ENCODE data around the gene CNST.
"Not testable (repeated sequence)": the region's sequence is repeated elsewhere in the genome, so short reads cannot be mapped to it uniquely, and the experiment has no call there.

The CNST gene

GRCh38 chr1:246554201-246554600 is 12.1 kb upstream of the CNST start:
- Histone ChIP-seq H3K9ac (no peak overlapping the region), H3K9me3 (no peaks in the 10 kb centered on the region), H3K4me1 (no peaks in the 10 kb centered on the region), H3K4me3 (no peak overlapping the region), H3K27ac (no peak overlapping the region), H3K36me3 (peaks cover 97% of the 10 kb centered on the region), H4K20me1 (peaks cover 81% of the 10 kb centered on the region), H3K27me3 (no peaks in the 10 kb centered on the region), H3K4me2 (no peak overlapping the region)
- no peak for TF ChIP-seq Cebpa-rat (IDR thresholded peaks at IDR 0.05)

DNA sequence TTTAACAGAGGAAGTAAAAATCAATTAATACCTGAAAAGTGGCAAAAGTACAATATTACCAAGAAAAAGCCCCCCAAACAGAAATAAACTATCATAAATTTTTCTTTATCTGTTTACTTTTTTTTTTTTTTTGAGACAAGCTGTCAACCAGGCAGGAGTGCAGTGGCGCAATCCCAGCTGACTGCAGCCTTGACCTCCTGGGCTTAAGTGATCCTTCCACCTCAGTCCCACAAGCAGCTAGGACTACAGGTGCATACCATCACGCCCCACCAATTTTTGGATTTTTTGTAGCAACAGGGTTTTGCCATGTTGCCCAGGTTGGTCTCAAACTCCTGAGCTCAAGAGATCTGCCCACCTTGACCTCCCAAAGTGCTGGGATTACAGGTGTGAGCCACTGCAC is 8.2 kb upstream of the CNST start:
- H3K4me2 ChIP-seq, result no peak overlapping the region
- no peak for TF ChIP-seq Cebpa-rat (IDR thresholded peaks at IDR 0.05)
- no peak overlapping the region for H3K27ac ChIP-seq
- H3K9ac ChIP-seq, result no peak overlapping the region
- no peaks in the 10 kb centered on the region for H3K4me1 ChIP-seq
- no peaks in the 10 kb centered on the region for H3K27me3 ChIP-seq
- peaks cover 91% of the 10 kb centered on the region for H3K36me3 ChIP-seq
- no peaks in the 10 kb centered on the region for H3K9me3 ChIP-seq
- peaks cover 70% of the 10 kb centered on the region for H4K20me1 ChIP-seq
- H3K4me3 ChIP-seq, result no peak overlapping the region

DNA sequence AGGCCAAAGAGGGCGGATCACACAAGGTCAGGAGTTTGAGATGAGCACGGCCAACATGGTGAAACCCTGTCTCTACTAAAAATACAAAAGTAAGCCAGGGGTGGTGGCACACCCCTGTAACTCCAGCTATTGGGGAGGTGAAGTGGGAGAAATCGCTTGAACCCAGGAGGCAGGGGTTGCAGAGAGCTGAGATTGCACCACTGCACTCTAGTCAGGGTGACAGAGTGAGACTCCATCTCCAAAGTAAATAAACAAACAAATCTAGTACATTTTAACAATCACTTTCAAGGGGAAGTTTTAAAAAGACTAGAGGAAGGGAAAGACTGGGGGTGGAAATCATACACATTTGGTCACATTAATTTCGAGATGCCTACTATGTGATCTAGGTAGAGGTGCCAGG is 6.9 kb upstream of the CNST start:
- Histone ChIP-seq H3K27me3 (no peaks in the 10 kb centered on the region), H3K4me2 (no peak overlapping the region), H3K27ac (no peak overlapping the region), H3K4me1 (peaks cover 7% of the 10 kb centered on the region), H3K9me3 (no peaks in the 10 kb centered on the region), H3K4me3 (no peak overlapping the region), H3K36me3 (peaks cover 84% of the 10 kb centered on the region), H4K20me1 (peaks cover 65% of the 10 kb centered on the region), H3K9ac (no peak overlapping the region)
- no peak for TF ChIP-seq Cebpa-rat (IDR thresholded peaks at IDR 0.05)

DNA sequence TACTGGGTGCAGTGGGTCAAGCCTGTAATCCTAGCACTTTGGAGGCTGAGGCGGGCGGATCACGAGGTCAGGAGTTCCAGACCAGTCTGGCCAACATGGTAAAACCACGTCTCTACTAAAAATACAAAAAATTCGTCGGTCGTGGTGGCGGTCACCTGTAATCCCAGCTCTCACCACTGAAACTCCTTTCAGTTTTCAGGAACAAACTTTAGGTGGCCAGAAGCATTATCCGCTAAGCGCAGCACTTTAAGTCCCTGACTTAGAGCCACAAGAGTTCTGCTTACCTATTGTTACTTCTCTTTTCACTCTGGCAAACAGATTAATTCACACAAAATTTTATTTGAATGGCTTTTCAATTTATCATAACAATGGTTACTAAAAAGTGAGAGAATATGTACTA is 5.4 kb upstream of the CNST start:
- not testable (repeated sequence) for H3K4me2 ChIP-seq, H3K27ac ChIP-seq, H3K4me3 ChIP-seq, H3K27me3 ChIP-seq, H3K9ac ChIP-seq, H3K9me3 ChIP-seq
- Histone ChIP-seq H3K36me3 (peaks cover 68% of the 10 kb centered on the region), H4K20me1 (peaks cover 68% of the 10 kb centered on the region), H3K4me1 (peaks cover 19% of the 10 kb centered on the region)

GRCh38 chr1:246564839-246565750 is 1.2 kb upstream of the CNST start:
- Histone ChIP-seq H3K4me3 (peak overlapping the region; percentile 99), H3K27ac (peak overlapping the region; percentile 89), H3K9me3 (no peaks in the 10 kb centered on the region), H3K36me3 (peaks cover 29% of the 10 kb centered on the region), H3K27me3 (no peaks in the 10 kb centered on the region), H3K4me2 (peak overlapping the region; percentile 97), H4K20me1 (peaks cover 39% of the 10 kb centered on the region; the same call in 1 of the 2 replicates), H3K4me1 (peaks cover 48% of the 10 kb centered on the region), H3K9ac (peak overlapping the region; percentile 95)
- no peak for TF ChIP-seq Cebpa-rat (IDR thresholded peaks at IDR 0.05)

DNA sequence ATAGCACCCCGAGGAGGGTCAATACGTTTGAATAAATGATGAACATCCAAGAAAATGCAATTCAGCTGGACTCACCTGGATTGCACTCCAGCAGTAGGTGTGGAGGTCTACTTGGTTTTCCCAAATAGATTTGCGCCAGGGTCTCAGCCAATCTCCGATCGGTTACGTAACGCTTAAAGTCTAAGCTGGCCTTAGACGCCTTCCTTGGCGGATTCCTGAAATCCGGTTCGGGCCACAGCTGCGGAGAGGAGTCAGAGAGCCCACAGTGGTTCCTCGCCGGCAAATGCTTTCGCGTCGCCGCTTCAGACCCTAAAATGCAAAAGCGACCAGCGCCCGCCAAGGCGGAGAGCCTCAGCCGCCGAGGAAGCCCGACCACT is 517 bp upstream of the CNST start:
- H3K4me1 ChIP-seq, result peaks cover 54% of the 10 kb centered on the region
- peaks cover 32% of the 10 kb centered on the region; the same call in 1 of the 2 replicates for H4K20me1 ChIP-seq
- peak overlapping the region; percentile 89 for H3K27ac ChIP-seq
- peak overlapping the region; percentile 97 for H3K4me2 ChIP-seq
- peak overlapping the region; percentile 95 for H3K9ac ChIP-seq
- peaks cover 22% of the 10 kb centered on the region for H3K36me3 ChIP-seq
- no peak for TF ChIP-seq Cebpa-rat (IDR thresholded peaks at IDR 0.05)
- no peaks in the 10 kb centered on the region for H3K9me3 ChIP-seq
- H3K27me3 ChIP-seq, result no peaks in the 10 kb centered on the region
- peak overlapping the region; percentile 99 for H3K4me3 ChIP-seq

DNA sequence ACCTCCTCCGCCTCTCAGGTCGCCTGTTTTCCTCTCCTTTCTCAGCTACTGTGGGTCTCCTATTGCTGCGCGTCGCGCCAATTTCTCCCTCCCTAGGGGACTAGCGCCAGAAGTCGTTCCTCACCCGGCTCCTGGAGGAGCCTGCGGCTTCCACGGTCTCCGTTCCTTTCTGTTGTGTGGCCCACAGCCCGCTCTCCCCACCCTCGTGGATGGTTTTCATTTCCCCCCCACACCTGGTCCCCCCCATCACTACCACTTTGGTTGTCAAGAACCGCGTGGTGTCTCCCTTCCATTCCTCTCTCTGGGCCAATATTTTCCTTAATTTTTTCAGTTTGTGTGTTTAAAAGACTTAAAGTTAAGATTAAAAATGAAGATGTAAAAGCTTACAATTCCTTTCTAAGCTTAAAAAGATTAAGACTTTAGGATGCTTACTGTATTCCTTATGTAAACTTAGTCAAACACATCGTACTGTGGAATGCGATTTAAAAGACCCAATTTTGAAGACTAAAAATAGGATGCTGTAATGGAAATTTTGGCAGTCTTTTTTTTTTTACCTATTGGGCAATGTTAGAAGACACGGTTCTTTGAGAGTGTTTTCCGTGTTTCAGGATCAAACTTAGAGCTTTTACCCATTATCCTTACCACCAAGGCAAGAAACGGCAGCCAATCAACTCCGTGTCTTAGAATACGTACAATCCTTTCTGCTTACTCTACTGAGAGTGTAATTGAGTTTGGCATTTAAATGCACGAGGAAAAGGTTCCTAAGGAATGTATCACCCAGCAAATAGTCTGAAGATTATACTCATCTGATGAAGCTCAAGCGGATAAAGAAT is 773 bp downstream of the CNST start:
- Histone ChIP-seq H3K27ac (peak overlapping the region; percentile 89), H3K4me1 (peaks cover 67% of the 10 kb centered on the region), H3K4me2 (peak overlapping the region; percentile 85), H3K27me3 (no peaks in the 10 kb centered on the region), H3K36me3 (peaks cover 14% of the 10 kb centered on the region), H3K4me3 (peak overlapping the region; percentile 99), H4K20me1 (peaks cover 31% of the 10 kb centered on the region; the same call in 1 of the 2 replicates), H3K9ac (peak overlapping the region; percentile 95), H3K9me3 (no peaks in the 10 kb centered on the region)
- TF ChIP-seq Cebpa-rat (IDR thresholded peaks at IDR 0.05), result no peak

GRCh38 chr1:246567646-246568235 is 1.5 kb downstream of the CNST start:
- Histone ChIP-seq H4K20me1 (peaks cover 27% of the 10 kb centered on the region; the same call in 1 of the 2 replicates), H3K4me3 (peak overlapping the region; percentile 99), H3K9me3 (no peaks in the 10 kb centered on the region), H3K36me3 (peaks cover 8% of the 10 kb centered on the region), H3K4me2 (peak overlapping the region; percentile 85), H3K4me1 (peaks cover 74% of the 10 kb centered on the region), H3K27ac (peak overlapping the region; percentile 89; the same call in 1 of the 2 replicates), H3K27me3 (no peaks in the 10 kb centered on the region), H3K9ac (peak overlapping the region; percentile 95)
- TF ChIP-seq Cebpa-rat (IDR thresholded peaks at IDR 0.05), result no peak
